ENCODE results near the gene SHTN1. TPM values are rescaled to one million over a fixed set of nuclear protein-coding genes. Genes with fewer than 3 reads are reported as not detected.

SHTN1 gene
- total and polyA plus RNA-seq, 2 experiments from 2014 or later, result 6.7 to 8.0 TPM

DNA sequence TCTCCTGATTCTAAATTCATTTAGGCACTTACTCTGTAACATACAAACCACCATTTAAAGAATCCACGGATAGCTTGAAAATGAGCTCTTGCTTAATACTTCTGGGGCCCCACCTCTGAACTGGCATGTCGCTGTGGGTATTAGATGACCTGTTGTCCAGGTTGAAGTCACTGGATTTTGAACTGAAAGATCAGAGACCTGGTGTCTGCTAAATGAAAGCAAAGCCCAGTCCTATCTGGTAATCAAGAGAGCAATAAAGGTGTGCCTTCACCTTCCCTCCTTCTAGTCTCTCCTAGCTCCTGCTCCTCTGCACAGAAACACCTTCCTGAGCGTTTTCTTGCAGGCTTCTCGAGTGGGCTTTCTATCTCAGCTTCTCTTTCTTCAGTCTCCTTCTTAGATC is 151.3 kb downstream of the SHTN1 start:
- H4K20me1 ChIP-seq (replicated peaks; ENCODE audit: insufficient read depth), result no peaks in the 10 kb centered on the region
- 0 out of 2 replicates have a peak overlapping the region, but pooled peaks have one; percentile 28 for H2AFZ ChIP-seq
- H3K36me3 ChIP-seq (ENCODE audit: insufficient read depth), result no peaks in the 10 kb centered on the region
- no peaks in the 10 kb centered on the region for H3K9me2 ChIP-seq (ENCODE audit: insufficient read depth)
- Mint-ChIP-seq H3K4me1 (peaks cover 12% of the 10 kb centered on the region), H3K4me3 (no peak overlapping the region), H3K27me3 (ENCODE audit: insufficient read depth, low read depth, poor library complexity) (peaks cover 8% of the 10 kb centered on the region), H3K9me3 (peaks cover 5% of the 10 kb centered on the region; the same call in 2 of the 3 replicates), H3K36me3 (ENCODE audit: low read depth) (no peaks in the 10 kb centered on the region; the same call in 2 of the 3 replicates), H3K27ac (no peak overlapping the region)
- H3K79me2 ChIP-seq (replicated peaks; ENCODE audit: insufficient read depth), result no peaks in the 10 kb centered on the region
- H3K27me3 ChIP-seq (ENCODE audit: insufficient read depth), result peaks cover 12% of the 10 kb centered on the region; the same call in 1 of the 2 replicates
- H3K4me3 ChIP-seq, result no peak overlapping the region
- TF ChIP-seq NANOG (IDR thresholded peaks at IDR 0.05; ENCODE audit: borderline replicate concordance) (no peak), CREB1 (CRISPR knock-in tag; IDR thresholded peaks at IDR 0.05; ENCODE audit: low read depth) (no peak), EZH2 (IDR thresholded peaks at IDR 0.05; ENCODE audit: low read depth, unreplicated experiment) (no peak), EZH2phosphoT487 (IDR thresholded peaks at IDR 0.05; ENCODE audit: unreplicated experiment) (no peak), ZNF114 (CRISPR knock-in tag; IDR thresholded peaks at IDR 0.05) (no peak), ZNF331 (CRISPR knock-in tag; IDR thresholded peaks at IDR 0.05; ENCODE audit: low read depth) (no peak), STAT1 (IDR thresholded peaks at IDR 0.05; ENCODE audit: unreplicated experiment) (no peak), JUNB (IDR thresholded peaks at IDR 0.05; ENCODE audit: unreplicated experiment) (no peak), POLR2AphosphoS5 (IDR thresholded peaks at IDR 0.05; ENCODE audit: low read depth) (no peak)
- TF ChIP-seq, protein P1, sequence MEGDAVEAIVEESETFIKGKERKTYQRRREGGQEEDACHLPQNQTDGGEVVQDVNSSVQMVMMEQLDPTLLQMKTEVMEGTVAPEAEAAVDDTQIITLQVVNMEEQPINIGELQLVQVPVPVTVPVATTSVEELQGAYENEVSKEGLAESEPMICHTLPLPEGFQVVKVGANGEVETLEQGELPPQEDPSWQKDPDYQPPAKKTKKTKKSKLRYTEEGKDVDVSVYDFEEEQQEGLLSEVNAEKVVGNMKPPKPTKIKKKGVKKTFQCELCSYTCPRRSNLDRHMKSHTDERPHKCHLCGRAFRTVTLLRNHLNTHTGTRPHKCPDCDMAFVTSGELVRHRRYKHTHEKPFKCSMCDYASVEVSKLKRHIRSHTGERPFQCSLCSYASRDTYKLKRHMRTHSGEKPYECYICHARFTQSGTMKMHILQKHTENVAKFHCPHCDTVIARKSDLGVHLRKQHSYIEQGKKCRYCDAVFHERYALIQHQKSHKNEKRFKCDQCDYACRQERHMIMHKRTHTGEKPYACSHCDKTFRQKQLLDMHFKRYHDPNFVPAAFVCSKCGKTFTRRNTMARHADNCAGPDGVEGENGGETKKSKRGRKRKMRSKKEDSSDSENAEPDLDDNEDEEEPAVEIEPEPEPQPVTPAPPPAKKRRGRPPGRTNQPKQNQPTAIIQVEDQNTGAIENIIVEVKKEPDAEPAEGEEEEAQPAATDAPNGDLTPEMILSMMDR (conservative IDR thresholded peaks at IDR 0.05; ENCODE audit: low read depth in 2 of 2), result no peak
- TF ChIP-seq, protein P2, sequence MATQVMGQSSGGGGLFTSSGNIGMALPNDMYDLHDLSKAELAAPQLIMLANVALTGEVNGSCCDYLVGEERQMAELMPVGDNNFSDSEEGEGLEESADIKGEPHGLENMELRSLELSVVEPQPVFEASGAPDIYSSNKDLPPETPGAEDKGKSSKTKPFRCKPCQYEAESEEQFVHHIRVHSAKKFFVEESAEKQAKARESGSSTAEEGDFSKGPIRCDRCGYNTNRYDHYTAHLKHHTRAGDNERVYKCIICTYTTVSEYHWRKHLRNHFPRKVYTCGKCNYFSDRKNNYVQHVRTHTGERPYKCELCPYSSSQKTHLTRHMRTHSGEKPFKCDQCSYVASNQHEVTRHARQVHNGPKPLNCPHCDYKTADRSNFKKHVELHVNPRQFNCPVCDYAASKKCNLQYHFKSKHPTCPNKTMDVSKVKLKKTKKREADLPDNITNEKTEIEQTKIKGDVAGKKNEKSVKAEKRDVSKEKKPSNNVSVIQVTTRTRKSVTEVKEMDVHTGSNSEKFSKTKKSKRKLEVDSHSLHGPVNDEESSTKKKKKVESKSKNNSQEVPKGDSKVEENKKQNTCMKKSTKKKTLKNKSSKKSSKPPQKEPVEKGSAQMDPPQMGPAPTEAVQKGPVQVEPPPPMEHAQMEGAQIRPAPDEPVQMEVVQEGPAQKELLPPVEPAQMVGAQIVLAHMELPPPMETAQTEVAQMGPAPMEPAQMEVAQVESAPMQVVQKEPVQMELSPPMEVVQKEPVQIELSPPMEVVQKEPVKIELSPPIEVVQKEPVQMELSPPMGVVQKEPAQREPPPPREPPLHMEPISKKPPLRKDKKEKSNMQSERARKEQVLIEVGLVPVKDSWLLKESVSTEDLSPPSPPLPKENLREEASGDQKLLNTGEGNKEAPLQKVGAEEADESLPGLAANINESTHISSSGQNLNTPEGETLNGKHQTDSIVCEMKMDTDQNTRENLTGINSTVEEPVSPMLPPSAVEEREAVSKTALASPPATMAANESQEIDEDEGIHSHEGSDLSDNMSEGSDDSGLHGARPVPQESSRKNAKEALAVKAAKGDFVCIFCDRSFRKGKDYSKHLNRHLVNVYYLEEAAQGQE (IDR thresholded peaks at IDR 0.05; ENCODE audit: unreplicated experiment), result no peak
- TF ChIP-seq, protein P3, sequence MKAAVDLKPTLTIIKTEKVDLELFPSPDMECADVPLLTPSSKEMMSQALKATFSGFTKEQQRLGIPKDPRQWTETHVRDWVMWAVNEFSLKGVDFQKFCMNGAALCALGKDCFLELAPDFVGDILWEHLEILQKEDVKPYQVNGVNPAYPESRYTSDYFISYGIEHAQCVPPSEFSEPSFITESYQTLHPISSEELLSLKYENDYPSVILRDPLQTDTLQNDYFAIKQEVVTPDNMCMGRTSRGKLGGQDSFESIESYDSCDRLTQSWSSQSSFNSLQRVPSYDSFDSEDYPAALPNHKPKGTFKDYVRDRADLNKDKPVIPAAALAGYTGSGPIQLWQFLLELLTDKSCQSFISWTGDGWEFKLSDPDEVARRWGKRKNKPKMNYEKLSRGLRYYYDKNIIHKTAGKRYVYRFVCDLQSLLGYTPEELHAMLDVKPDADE (IDR thresholded peaks at IDR 0.05), result no peak
- TF ChIP-seq, protein P4, sequence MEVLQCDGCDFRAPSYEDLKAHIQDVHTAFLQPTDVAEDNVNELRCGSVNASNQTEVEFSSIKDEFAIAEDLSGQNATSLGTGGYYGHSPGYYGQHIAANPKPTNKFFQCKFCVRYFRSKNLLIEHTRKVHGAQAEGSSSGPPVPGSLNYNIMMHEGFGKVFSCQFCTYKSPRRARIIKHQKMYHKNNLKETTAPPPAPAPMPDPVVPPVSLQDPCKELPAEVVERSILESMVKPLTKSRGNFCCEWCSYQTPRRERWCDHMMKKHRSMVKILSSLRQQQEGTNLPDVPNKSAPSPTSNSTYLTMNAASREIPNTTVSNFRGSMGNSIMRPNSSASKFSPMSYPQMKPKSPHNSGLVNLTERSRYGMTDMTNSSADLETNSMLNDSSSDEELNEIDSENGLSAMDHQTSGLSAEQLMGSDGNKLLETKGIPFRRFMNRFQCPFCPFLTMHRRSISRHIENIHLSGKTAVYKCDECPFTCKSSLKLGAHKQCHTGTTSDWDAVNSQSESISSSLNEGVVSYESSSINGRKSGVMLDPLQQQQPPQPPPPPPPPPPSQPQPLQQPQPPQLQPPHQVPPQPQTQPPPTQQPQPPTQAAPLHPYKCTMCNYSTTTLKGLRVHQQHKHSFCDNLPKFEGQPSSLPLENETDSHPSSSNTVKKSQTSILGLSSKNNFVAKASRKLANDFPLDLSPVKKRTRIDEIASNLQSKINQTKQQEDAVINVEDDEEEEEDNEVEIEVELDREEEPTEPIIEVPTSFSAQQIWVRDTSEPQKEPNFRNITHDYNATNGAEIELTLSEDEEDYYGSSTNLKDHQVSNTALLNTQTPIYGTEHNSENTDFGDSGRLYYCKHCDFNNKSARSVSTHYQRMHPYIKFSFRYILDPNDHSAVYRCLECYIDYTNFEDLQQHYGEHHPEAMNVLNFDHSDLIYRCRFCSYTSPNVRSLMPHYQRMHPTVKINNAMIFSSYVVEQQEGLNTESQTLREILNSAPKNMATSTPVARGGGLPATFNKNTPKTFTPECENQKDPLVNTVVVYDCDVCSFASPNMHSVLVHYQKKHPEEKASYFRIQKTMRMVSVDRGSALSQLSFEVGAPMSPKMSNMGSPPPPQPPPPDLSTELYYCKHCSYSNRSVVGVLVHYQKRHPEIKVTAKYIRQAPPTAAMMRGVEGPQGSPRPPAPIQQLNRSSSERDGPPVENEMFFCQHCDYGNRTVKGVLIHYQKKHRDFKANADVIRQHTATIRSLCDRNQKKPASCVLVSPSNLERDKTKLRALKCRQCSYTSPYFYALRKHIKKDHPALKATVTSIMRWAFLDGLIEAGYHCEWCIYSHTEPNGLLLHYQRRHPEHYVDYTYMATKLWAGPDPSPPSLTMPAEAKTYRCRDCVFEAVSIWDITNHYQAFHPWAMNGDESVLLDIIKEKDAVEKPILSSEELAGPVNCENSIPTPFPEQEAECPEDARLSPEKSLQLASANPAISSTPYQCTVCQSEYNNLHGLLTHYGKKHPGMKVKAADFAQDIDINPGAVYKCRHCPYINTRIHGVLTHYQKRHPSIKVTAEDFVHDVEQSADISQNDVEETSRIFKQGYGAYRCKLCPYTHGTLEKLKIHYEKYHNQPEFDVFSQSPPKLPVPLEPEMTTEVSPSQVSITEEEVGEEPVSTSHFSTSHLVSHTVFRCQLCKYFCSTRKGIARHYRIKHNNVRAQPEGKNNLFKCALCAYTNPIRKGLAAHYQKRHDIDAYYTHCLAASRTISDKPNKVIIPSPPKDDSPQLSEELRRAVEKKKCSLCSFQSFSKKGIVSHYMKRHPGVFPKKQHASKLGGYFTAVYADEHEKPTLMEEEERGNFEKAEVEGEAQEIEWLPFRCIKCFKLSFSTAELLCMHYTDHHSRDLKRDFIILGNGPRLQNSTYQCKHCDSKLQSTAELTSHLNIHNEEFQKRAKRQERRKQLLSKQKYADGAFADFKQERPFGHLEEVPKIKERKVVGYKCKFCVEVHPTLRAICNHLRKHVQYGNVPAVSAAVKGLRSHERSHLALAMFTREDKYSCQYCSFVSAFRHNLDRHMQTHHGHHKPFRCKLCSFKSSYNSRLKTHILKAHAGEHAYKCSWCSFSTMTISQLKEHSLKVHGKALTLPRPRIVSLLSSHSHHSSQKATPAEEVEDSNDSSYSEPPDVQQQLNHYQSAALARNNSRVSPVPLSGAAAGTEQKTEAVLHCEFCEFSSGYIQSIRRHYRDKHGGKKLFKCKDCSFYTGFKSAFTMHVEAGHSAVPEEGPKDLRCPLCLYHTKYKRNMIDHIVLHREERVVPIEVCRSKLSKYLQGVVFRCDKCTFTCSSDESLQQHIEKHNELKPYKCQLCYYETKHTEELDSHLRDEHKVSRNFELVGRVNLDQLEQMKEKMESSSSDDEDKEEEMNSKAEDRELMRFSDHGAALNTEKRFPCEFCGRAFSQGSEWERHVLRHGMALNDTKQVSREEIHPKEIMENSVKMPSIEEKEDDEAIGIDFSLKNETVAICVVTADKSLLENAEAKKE (CRISPR knock-in tag; IDR thresholded peaks at IDR 0.05), result no peak
- peaks cover 2% of the 10 kb centered on the region; the same call in 1 of the 2 replicates for H3F3A ChIP-seq (replicated peaks; ENCODE audit: low read depth)
- H3K4me1 ChIP-seq (ENCODE audit: insufficient read depth), result peaks cover 5% of the 10 kb centered on the region
- DNase-seq (ENCODE audit: low spot score), result no peak
- no peak overlapping the region for H3K4me2 ChIP-seq
- H3K27ac ChIP-seq (ENCODE audit: low read depth), result no peak overlapping the region
- ATAC-seq, result no peak
